Posterior vena cava (tissue), 2 donors: ENCODE measurements around the gene NOP10. TPM values are rescaled to one million over a fixed set of nuclear protein-coding genes. Genes with fewer than 3 reads are reported as not detected.

Experiments used
- microRNA-seq, 2 donors: library from miRNA; unstranded; fragments of <30 nt; microRNA quantifications; one replicate each; pipeline ENCODE4 v1.2.0, GENCODE V29; 2020 to 2021; ENCODE audit warnings: borderline microRNAs expressed in 2 of 2
- total RNA-seq, 2 donors: library from RNA; stranded (reverse); fragmentation: NEBNext Ultra II Directional; extraction: Animal tissue kit (Norgen Biotek cat#: 25700); gene quantifications; one replicate each; pipeline ENCODE4 v1.2.1, GENCODE V29; 2021
- donor health status: DM: yes; HTN: yes; CAD: no.
- donor health status: DM: yes; HTN: yes; CAD: no.

The NOP10 gene
- total RNA-seq, 2 donors from 2014 or later = 91.5 to 113 TPM

Small RNAs within 50 kb of the gene (microRNA-seq; reads per million reads assigned to microRNA genes)
- gene MIR1233-1 = 0 reads per million in 2 donors

Other genes starting within 250 kb of the NOP10 start
- gene EMC7, start 241.3 kb downstream of the NOP10 start, total RNA-seq = 10 to 100 TPM; 57.1 to 62.6 TPM
- gene PGBD4, start 241.1 kb downstream of the NOP10 start, total RNA-seq = 1 to 10 TPM; 1.2 to 1.4 TPM
- gene KATNBL1, start 133.0 kb downstream of the NOP10 start, total RNA-seq = 10 to 100 TPM; 40.1 to 54.8 TPM
- 10 to 100 TPM; 70.6 to 72.8 TPM for gene EMC4, start 118.1 kb downstream of the NOP10 start, total RNA-seq
- gene SLC12A6, start 5.4 kb downstream of the NOP10 start, total RNA-seq = 10 to 100 TPM; 17.9 to 24.1 TPM
- gene NUTM1, start 179 bp upstream of the NOP10 start, total RNA-seq = not detected
- gene LPCAT4, start 24.1 kb upstream of the NOP10 start, total RNA-seq = 10 to 100 TPM; 26.7 to 35.4 TPM
- 10 to 100 TPM; 18.2 to 43.5 TPM for gene GOLGA8A, start 94.7 kb upstream of the NOP10 start, total RNA-seq
- 10 to 100 TPM; 41.8 to 52.0 TPM for gene GOLGA8B, start 240.5 kb upstream of the NOP10 start, total RNA-seq